HG03139 (cell line): ENCODE data around the gene DENND4B.

ENCODE experiments used
- ATAC-seq: cut with Tn5 transposase; IDR thresholded peaks from one replicate; pipeline ENCODE4 v1.9.1; 2021; ENCODE audit not compliant: unreplicated experiment

DENND4B gene

DNA sequence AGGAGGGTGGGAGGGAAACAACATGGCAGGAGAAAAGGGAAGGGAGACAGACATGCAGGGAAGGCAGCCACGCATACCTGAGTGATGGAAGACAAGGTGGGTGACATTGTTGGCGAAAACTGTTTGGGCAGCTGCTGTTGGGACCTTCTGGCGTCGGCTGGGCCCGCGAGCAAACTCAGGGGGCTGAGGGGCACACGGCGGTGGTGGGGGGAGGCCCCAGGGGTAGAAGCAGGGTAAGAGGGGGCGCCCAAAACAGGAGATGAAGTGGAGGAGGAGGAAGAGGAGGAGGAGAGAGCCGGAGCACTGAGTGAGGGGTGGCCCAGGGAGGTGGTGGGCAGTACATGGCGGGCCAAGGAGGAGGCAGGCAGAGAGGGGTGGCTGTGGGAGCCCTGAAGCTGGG is 4.7 kb upstream of the DENND4B start:
- no peak for ATAC-seq

DNA sequence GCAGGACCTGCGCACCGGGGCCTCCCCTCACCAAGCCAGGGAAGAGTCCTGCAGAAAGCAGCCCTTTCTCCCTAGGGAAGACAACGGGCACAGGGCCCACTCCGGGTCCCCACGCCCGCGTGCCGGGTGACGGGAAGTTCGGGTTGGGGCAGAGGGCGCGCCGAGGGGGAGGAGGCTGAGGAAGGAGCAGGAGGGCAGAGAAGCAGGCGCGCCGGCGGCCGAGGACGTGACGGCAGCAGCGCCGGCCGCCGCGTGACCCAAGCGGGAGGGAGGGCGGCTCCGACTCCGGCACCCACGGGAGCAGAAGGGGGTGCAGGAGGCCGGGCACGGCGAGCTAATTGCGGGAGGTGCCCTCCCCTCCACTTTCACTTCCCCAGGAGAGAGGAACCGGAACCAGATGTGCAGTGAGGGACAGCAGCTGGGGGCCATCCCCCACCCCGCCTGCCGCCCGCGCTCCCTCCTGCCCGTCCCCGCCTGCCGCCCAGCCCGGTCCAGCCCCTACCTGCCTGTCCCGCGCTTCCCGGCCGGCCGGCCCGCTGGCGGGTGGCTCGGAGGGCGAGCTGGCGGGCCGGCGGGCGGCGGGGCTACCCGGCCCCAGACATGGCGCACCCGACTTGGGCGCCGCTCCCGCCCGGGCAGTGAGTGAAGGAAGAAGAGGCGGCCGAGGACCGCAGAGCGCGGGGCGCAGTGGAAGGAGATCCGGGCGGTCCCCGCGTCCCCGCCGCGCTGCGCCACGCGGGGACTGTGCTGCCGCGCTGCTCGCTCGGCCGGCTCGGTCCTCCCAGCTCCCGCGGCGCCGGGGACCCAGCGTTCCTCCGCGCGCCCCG is 510 bp downstream of the DENND4B start:
- ATAC-seq = peak; percentile 52

DNA sequence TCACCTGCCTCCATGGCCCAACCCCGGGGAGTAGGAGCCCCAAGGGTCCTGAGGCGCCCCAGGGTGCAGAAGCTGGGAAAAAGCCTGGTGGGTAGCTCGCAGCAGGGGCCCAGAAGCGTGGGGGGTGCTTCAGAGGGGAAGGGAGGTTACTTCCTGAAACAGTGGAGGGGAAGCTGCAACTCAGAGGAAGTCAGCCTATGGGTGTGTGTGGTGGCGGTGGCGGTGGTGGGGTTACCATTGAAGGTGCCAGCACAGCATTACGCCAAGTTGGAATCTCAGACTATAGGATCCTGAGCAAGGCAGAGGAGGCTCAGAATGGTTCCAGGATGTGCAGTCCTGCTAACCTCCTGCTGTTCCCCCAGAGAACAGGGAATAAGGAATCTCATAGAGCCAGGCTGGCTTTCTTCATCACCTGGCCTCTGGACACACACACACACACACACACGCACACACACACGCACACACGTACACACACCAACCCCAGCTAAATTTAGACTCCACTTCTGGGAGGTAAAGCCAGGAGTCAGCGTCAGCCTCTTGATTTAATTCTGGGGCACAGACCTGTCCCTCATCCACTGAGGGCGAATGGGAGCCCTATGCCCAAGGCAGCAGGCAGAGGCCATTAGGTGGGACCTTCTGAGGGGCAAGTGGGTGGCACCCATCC is 1.3 kb downstream of the DENND4B start:
- ATAC-seq = no peak

DNA sequence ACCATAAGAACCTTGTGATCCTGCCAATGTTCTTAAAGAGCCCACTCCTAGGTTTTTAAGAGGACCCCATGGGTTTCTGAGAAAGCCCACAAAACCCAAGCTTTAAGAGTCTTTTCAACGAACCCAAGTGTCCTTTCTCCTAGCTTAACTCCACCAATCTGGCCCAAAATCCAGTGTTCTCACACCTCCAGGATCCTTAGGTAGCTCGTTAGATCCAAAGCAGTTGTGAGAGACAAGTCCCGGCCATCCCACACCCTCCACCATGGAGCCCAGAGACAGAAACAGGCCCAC is 1.7 kb downstream of the DENND4B start:
- no peak for ATAC-seq

DNA sequence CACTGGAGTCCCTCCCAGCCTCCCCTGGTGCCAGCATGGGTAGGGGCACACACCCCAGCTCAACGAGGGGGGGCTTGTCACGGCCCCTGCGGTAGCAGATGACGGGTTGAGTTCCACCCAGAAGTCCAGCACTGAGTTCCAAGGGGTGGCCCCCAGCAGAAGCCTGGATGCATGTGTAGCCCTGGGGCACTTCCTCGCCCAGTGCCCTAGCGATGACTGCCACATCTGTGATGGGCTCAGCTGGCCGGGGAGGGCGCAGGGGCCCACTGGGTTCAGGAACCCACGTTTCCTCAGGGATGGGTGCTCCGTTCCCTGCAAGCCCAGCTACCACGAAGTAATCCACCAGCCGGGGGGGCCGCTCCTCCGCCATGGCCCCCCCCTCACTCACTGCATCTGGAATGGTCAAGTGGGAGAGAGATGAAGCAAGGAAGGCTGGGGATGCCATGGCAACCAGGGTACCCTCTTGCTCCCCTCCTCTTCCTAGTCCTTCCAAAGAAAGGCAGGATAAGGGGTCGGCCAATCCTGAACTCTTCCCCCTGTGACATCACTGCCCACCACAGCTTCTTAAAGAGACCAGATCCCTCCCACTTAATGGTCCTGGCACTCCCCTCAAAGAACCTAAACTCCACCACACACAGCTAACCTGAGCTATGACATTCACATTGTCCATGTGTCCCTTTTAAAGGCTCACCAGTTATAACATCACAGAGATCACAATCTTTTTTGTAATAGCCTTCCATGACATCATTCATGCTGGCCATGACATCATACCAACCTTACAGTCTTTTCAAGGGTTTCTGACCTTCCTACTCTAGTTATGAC is 2.3 kb downstream of the DENND4B start:
- no peak for ATAC-seq

DNA sequence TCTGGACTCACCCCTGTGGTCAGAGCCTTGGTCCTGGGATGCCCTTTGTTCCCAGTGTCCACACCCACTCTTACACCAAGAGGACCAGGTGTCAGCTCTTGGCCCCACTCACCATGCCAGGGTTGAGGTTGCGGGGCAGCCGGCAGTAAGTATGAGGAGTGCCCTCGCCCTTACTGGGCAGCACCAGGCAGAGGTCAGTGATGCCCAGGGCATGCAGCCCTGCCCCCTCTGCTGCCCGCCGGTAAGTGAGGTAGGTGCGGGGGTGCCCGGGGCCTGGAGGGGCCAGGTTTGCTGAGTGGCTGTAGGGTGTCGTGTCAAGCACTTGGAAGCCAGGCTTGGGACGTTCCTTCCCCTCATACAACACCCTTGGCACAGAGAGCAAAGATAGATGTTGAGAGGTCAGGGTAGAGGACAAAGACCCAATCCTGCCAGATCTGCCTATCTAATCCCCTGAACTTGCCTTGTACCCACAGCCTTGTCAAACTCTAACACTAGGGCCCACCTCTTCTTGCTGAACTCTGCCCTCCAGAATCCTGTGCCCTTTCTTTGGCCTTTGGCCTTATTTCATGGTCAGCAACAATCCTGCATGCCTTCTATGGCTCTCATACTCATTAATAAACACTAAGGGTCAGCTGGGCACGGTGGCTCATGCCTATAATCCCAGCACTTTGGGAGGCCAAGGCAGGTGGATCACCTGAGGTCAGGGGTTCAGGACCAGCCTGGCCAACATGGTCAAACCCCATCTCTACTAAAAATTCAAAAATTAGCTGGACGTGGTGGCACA is 3.6 kb downstream of the DENND4B start:
- ATAC-seq = no peak

DNA sequence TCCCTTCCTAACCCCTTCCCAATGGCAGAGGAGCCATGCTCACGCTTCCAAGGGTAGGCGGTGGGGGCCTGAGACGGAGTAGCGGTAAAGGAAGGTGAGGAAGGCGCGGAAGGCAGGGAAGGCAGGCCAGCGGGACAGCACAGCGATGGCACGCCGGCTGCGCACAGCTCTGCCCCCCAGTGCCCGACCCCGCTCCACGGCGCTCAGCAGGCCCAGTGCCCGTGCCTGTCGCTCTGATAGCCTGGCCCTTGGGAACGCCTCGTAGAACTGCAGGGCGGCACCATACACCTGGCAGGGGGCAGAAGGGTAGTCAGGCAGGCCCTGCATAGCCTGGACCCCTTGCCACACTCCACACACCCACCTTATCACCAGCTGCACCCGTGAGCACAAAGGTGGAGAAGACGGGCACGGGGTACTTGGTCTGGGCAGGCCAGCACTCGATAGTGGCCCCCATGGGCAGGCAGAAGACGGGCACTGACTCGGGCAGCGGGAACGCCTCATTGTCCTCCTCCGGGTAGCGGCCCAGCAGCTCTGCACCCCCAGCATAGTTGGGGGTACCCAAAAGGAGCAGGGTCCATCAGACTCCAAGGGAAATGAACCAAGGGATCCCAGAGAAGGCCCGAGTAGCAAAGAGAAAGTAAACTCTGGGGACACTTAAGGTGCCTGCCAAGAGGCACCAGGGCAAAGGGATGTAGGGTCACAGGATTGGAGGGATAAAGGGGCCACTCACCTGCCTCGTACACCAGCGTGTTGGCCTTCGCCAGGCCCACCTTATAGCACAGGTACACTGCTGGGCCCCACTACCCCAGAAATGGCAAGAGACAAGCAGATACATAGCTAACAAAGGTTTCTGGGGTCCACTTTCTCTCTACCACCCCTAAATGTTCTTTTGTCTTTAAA is 4.4 kb downstream of the DENND4B start:
- no peak for ATAC-seq

DNA sequence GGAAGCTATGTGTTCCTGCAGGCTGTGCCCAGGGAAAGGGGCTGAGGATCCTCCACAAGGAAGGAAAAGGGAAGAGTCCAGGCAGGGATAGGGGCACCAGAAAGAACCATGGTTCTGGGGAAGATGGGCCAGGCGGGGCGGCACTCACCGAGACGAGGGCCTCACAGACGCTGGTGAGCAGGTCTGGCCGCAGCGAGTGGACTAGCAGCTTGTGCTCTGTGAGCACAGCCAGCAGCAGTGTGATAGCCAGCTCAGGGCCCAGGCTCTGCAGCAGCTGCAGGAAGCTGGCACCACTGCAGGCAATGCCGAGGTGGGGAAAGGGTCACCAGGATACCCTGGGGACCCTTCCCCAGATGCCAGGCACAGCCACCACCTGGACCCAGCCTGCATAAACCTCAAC is 5.8 kb downstream of the DENND4B start:
- ATAC-seq = no peak

DNA sequence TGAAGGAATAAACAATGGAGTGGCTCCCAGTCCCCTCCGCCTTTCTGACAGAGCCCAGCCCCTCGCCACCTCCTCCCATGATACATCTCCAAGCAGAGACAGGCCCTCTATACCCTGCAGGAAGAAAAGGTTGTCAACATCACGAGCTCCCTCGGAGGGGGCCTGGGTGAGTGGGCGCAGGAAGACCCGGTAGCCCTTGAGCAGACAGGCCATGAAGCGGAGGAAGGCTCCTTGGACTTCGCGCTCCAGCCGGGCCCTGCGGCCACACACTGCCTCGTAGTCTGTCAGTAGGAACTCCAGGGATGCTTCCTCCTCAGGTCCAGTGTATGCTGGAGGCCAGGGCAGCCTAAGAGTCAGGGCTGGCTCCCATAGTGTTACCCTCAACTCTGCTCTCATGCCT is 7.0 kb downstream of the DENND4B start:
- ATAC-seq = no peak

DNA sequence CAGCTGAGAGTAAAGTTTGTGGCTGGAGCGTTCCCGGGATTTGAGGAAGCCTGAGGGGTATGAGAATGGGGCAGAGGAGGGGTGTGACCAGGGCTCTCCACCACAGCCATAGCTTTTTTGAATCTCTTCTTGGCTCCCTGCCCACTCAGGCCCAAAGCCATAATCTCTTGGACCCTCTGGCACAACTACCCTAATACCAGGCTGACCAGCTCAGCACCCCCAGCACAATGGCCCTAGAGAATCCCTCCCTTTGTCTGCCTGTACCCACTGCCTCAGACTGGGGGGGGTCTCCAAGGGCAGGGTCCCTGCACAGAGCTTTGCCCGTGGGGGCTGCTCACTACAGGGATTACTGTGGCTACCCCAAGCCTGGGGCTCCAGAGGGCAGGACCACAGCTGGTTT is 7.5 kb downstream of the DENND4B start:
- ATAC-seq = no peak

DNA sequence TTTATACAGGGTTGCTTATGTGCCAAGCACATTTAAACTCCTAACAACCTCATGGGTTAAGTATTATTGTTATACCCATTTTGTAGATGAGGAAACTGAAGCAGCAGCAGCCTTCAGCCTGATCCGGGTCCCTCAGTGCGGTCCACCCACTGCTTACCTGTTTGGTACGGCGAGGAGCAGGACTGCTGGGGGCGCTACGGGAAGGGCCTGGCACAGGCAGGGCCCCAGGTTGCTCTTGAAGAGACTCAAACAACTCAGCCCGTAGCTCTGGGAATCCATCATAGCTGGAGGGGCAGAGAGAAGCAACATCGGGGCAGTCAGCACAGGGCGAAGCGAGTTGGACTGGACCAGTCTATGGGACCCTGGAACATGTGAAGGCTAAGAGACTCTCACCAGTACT is 9.2 kb downstream of the DENND4B start:
- ATAC-seq = no peak

DNA sequence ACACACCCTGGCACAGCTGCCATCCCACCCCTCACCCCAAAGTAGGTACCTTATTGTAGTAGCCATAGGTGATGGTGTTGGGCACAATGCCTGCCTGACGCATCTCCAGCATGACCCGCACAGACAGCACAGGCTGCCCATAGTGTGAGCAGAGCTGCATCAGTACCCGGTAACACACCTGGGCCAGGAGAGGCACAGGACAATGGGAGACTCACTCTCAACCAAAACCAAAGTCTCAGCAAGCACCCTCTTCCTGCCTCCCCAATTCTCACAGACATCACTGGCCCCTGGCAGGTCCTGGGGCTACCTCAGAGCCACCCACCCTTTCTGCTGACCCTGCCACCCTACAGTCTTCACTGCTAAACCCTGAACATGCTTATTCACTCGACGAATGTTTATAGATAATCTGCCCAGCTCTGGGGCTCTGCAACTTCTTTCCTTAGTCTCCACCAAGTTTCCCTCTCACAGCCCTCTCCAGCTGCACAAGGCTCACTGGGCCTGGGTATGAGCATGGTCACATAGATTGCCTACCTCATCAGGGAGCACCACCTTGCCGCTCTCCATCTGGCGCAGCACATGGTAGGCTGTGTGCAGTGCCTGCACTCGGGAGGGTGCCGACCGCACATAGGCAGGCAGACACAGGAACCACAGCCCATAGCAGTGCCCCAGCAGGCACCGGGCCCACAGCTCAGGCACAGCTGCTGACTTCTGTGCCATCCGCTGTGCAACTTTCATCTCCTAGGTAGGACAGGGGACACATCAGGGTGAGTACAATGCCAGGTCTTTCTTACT is 10.3 kb downstream of the DENND4B start:
- ATAC-seq = no peak

DNA sequence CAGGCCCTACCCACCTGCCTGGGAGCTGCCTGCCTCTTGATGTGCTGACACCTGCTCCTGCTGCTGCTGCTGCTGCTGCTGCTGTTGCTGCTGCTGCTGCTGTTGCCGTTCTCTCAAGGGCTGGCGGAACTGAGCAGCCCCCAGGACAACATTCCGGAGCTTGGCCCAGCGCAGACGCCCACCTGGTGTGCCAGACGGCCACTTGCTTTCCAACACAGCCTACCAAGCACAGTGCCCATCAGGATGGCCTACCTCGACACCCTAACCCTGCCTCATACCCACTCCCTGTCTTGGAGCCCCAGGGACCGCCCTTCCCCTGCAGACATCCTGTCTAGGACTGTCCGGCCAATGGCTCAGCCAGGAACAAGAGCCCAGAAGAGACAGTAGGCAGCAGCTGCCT is 11.8 kb downstream of the DENND4B start:
- no peak for ATAC-seq

DNA sequence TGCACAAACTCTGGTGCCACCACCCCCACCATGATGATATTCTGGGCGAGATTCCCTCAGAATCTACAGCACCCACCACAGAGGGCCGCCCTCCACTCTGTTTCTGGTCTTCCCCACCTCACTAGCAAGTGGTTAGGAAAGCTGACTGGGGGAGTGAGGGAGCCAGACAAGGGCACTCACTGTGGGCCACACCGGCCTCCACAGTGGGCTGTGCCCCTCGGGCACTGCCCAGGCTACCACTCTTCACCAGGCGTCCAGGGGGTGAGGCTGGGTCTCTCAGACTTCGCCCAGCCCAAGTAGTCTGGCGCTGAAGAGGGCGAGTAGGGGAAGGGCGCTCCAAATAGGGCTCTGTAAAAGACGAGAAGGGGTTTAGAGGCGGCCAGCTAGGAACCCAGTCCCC is 12.6 kb downstream of the DENND4B start:
- ATAC-seq = no peak

DNA sequence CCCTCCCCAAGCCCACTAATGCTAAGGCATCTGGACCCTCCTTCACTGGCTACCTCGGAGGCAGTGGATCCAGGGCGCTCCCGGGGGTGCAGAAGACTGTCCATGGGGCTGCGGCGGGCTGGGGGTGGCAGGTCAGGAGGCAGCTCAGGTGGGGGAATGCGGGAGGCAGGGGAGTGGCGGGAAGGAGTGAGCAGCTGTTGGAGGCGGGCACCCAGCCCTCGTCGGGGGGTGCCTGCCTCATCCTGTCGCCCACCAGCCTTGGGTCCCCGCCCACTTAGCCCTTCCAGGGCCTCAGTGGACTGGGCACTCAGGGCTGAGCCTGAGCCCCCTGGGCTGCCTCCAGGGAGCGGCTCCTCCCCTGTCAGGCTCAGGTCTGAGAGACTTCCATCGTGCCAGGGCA is 13.1 kb downstream of the DENND4B start:
- no peak for ATAC-seq

DNA sequence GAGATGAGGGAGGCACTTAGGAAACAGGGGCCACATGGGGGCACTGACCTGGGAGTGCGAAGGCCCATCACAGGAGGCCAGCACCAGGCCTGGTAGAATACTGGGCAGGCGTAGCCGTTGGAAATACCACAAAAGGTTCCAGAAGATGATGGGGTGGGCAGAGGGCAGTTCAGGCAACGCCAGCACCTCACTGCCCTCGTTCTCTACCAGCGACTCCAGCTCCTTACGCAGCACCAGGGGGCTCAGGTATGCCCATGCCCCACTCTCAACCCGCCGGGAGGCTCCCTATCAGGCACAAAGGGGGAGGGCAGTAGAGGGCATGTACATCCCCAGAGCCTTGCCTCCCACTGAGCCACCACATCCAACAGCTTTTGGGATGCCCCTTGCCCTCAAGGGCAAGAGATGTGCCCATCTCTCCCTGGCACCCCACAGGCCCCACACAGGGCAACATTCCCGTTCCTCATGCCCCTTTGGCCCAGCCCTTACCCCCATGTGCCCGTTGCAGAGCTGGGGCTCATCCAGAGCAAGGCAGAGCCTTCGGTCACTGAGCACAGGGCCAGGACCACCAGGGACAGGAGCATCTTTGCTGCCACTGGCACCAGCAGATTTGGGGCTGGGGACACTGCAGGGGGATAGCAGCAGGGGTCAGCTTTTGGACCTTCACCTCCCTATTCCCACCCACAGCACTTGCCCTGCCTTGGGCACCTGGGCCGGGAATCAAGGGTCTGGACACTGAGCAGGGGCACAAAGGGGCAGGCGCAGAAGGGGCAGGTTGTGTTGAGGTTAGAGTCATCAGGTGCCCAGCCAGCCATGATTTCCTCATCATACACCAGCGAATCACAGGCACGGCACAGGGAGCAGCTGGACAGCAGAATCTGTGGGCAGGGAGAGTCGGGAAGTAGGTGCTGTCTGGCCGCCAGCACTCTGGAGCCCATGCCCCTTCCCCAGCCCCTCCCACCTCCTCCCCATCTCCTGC is 14.1 kb downstream of the DENND4B start:
- ATAC-seq = no peak

DNA sequence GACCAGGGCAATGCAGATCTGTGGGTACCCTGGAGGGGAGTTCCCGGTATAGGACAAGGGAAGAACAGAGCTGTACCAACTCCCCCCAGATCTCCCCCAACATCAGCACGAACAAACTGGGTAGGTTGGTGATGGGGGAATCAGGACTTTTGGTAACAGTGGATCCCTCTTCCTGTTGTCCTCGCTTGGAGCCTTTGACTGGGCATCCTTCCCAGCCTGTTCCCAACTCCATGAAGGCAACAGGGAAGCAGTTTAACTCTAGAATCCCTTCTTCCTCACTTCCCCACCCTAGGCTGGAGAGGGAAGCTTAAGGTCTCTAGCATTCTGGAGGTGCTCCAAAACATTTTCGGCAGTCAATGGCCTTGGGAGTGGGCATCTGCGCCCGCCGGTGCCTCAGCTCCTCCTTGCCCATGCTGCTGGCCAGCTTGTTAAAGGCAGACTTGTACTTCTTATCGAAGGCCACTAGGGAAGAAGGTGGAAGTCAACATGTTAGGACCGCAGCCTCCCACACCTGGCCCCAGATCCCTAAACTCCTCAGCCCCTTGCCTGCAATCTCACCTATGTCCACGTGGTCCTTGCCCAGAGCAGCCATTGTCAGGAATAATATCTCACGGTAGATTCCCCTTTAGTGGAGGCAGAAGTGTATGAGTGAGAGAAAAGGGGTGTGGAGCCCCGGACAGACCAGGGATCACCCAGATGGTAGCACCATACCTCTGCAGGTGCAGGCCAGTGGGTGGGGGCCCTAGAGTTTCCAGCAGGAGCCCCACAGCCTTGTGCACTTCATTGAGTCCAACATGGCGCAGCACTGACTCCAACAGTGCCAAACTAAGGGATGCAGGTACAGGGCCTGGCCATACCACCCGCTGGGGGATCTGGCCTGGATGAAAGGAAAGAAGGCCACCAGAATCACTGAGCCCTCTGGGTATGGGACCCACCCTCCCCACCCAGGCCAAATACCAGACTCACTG is 16.3 kb downstream of the DENND4B start:
- no peak for ATAC-seq
